Measurements from ENCODE around the gene MARS2.
"Not testable (repeated sequence)": the region's sequence is repeated elsewhere in the genome, so short reads cannot be mapped to it uniquely, and the experiment has no call there.

The MARS2 gene

GRCh38 chr2:197705121-197705911 lies at the start of gene MARS2:
Gene MARS2 (plus strand): TSS chr2:197705369. CDS start chr2:197705406, 37 bp downstream.
- DNase-seq (ENCODE audit: low read depth in 2 of 2): peak; percentile 91 to 92

DNA sequence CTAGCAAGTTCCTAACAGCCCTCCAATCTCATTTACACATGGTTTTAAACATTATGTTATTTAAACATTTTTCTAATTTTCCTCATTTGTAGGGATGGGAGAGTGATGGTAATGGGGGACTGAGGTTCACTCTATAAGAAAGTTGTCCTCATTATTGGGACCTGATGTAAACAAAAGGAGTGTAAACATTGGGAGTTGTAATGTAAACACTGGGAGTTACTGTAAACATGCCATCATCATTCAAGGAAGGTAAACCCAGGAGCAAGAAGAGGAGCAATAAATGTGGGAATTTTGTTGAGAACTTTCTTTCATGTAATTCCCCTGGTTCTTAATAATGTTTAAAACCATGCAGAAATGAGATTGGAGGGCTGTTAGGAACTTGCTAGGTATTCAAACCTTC lies 47.6 kb upstream of the MARS2 start:
- no peak for DNase-seq (ENCODE audit: low read depth in 2 of 2)

DNA sequence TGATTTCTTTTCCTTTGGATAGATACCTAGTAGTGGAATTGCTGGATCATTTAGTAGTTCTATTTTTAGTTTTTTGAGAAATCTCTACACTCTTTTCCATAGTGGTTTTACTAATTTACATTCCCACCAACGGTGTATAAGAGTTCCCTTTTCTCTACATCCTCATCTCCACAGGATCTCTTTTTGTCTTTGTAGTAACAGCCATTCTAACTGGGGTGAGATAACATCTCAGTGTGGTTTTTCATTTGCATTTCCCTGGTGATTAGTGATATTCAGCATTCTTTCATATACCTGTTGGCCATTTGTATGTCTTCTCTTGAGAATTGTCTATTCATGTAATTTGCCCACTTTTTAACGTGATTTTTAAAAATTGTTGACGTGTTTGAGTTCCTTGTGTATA lies 43.5 kb upstream of the MARS2 start:
- DNase-seq (ENCODE audit: low read depth in 2 of 2): no peak

GRCh38 chr2:197666277-197666676 lies 38.9 kb upstream of the MARS2 start:
- DNase-seq (ENCODE audit: low read depth in 2 of 2): no peak

DNA sequence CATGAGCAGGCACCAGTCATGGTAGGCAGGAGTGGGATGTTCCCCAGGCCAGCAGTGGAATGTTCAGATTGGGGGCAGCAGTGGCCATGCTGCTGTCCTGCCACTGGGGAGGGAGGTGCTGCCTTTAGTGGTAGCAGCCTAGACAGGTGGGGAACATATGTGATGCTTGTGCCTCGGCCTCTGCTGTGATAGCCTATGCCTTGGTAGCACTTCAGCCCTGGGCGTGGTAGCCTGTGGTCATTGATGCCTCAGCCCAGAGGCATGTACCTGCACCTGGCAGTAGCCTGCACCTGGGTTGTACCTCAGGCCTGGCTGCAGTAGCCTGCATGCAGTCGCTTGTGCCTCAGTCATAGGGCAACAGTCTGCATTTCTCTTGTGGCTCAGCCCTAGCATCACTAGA lies 36.9 kb upstream of the MARS2 start:
- no peak for DNase-seq (ENCODE audit: low read depth in 2 of 2)

DNA sequence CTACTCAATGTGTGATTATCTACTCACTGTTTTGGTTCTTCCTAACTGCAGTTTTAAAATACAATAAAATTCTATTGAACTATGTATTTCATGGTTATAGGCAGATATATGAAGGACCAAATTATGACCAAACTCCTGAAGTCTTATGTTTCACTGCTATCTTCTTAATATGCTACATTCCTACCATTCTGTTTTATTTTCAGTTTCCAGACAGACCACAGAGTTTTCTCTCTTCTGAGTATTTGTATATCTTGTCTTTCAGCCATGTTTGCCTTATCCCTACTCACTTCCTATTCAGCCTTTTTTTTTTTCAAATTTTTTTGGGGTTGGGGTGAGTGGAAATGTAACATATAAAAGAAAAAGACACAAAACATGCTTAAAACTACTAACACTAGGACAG lies 36.1 kb upstream of the MARS2 start:
- DNase-seq (ENCODE audit: low read depth in 2 of 2): no peak

DNA sequence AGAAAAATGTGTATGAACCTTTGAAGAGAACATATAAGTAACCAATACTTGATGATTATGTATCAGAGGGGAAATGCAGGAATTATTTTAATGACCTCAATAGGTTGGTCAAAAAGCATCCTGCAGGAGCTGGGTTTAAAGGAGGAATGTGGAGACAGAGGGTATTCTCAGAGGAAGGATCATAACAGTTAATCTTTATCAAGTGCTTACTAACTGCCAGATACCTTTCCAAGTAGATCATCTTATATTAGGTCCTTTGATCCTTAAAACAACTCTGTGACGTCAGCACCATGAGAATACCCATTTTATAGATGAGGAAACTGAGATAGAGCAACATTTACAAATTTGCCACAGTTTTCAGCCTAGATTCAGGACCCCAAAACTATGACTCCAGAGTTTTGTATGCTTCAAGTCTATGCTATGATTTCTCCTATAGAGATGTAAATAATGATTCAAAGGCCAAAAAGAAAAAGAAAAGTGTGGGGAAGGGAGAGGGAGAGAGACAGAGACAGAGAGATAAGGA lies 32.7 kb upstream of the MARS2 start:
- DNase-seq (ENCODE audit: low read depth in 2 of 2): no peak

DNA sequence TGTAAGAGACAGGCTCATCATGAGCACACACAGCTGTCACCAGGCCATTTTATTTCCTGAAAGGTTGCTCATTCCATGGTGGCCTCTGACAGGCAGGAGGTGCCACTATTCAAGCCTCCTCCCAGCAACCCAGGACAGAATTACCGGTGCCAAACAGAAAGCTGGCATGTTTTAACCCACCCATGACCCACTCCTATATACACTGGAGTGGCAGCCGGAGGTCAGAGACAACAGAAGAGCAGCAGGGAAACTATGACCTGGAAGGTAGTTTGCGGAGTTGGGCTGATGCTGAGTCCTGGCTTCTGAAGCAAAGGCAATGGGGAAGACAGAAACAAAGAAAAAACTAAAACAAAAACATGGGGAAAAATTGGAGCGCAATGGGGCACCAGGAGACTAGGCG lies 32.1 kb upstream of the MARS2 start:
- DNase-seq (ENCODE audit: low read depth in 2 of 2): no peak

- no peak for DNase-seq (ENCODE audit: low read depth in 2 of 2)
Measured at GRCh38 chr2:197673606-197674005, 31.6 kb upstream of the MARS2 start.

GRCh38 chr2:197674060-197674459 lies 31.1 kb upstream of the MARS2 start:
- no peak for DNase-seq (ENCODE audit: low read depth in 2 of 2)

- no peak for DNase-seq (ENCODE audit: low read depth in 2 of 2)
Measured at GRCh38 chr2:197674591-197674990, 30.6 kb upstream of the MARS2 start.

- no peak for DNase-seq (ENCODE audit: low read depth in 2 of 2)
Measured at GRCh38 chr2:197675246-197675645, 29.9 kb upstream of the MARS2 start, which contains the start of gene RFTN2. Gene RFTN2 (minus strand): TSS chr2:197675587. CDS start chr2:197675458, 129 bp downstream.

DNA sequence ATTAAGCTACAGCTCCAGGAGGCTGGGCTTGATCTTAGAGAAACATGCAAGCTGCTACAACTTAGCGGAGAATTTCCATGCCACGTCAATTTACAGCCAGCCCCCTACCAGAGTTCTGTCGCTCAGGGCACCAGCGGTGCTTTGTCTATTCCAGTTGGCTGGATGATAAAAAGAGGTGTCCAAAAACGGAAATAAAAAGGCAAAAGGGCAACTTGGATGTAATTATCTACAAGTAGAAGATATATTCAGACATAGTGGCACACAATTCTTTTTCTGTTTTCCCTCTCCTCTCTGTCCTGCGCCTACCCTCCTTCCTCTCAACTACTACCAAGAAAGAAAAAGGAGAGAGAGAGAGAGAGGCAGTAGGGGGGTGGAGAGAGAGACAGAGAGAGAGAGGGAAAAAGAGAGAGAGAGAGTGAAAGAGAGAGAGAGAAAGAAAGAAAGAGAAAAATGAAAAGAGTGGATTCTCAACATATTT lies 29.4 kb upstream of the MARS2 start:
- DNase-seq (ENCODE audit: low read depth in 2 of 2): no peak

DNA sequence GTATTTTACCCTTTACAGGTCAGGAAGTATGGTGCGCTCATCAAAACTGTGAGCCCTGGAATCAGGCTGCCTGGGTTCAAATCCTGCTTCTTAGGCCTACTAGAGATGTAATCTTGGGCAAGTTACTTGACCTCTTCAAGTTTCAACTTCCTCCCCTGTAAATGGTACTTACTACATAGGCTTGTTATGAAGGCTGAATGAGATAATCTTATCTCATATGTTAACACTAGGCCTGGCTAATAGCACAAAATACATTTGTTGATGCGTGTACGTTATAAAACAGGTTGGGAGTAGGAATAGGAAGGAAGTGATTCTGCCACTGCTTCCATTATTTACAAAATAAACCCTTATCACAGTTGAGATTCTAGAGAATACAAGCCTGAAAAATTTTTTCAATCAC lies 28.1 kb upstream of the MARS2 start:
- DNase-seq (ENCODE audit: low read depth in 2 of 2): no peak

DNA sequence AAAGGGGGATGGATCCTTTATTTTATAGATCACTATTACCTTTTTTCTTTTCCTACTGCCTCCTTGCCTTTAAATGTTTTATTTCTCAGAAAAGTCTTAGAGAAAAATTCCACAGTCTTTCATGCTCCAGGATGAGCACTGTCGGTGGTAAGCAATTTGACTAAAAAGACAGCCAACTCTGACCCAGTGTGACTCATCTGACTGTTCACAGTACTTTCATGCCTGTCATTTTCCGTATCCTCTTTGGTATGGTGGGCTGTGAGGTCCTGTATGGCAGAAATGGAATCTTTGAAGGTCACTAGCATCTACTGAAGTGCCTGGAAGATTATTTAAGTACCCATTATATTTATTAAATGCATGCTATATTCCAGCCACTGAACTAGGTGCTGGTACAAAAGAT lies 27.7 kb upstream of the MARS2 start:
- DNase-seq (ENCODE audit: low read depth in 2 of 2): no peak

GRCh38 chr2:197695206-197695605 lies 10.0 kb upstream of the MARS2 start:
- not testable (repeated sequence) for DNase-seq (ENCODE audit: low read depth in 2 of 2)

DNA sequence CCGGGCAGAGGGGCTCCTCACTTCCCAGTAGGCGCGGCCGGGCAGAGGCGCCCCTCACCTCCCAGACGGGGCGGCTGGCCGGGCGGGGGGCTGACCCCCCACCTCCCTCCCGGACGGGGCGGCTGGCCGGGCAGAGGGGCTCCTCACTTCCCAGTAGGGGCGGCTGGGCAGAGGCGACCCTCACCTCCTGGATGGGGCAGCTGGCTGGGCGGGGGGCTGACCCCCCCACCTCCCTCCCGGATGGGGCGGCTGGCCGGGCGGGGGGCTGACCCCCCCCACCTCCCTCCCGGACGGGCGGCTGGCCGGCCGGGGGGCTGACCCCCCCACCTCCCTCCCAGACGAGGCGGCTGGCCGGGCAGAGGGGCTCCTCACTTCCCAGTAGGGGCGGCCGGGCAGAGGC lies 9.2 kb upstream of the MARS2 start:
- DNase-seq (ENCODE audit: low read depth in 2 of 2): not testable (repeated sequence)

GRCh38 chr2:197696571-197696970 lies 8.6 kb upstream of the MARS2 start:
- not testable (repeated sequence) for DNase-seq (ENCODE audit: low read depth in 2 of 2)

DNA sequence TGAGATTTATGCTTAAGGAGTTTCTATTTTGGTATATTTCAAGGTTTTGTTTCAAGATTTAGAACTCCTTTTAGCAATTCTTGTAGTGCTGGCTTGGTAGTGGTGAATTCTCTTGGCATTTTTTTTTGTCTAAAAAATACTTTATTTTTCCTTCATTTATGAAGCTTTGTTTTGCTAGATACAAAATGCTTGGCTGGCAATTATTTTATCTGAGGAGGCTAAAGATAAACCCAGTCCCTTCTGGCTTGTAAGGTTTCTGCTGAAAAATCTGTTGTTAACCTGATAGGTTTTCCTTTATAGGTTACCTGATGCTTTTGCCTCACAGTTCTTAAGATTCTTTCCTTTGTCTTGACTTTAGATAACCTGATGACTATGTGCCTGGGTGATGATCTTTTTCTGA lies 5.4 kb upstream of the MARS2 start:
- DNase-seq (ENCODE audit: low read depth in 2 of 2): not testable (repeated sequence)

DNA sequence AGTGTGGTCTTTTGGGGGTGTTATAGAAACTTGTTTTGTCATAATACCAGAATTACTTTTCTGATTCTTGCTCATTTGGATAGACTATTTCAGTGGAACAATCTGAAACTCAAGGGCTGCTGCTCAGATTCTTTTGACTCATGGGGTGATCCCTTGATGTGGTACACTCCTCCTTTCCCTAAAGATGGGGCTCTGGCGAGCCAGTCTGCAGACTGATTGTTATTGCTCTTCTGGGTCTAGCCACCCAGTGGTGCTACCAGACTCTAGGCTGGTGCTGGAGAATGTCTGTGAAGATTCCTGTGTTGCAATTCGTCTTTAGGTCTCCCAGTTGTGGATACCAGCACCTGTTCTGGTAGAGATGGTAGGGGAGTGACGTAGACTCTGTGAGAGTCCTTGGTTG lies 4.2 kb upstream of the MARS2 start:
- no peak for DNase-seq (ENCODE audit: low read depth in 2 of 2)

DNA sequence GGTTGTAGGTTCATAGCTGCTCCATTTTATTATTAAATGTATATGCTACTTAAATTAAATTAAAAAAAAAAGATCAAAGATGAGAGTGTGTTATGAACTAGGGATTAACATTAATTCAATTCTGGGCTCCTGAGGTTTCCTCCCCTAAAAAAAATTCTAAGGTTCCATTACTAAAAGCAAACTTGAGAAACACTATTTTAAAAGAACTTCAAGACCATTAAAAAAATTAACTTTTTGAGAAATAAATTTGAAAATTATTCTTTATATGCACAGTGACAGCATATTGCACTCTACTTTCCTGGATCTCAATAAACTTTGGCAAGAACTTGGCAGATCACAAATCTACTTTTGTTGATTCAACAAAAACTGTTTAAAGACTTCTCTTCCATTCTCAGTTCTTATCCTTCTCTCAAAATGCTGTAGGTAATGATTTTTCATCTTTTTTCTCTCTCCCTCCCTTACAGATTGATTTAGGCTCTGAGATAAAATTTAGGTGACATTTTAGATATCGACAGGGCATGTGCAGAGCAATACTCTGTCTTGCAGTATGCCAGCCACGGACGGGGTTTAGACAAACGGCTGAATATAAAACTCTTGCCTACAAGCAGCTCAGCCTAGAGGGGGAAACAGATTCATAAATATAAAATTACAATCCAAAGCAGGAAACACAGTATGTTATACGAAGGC lies 592 bp upstream of the MARS2 start:
- DNase-seq (ENCODE audit: low read depth in 2 of 2): no peak

DNA sequence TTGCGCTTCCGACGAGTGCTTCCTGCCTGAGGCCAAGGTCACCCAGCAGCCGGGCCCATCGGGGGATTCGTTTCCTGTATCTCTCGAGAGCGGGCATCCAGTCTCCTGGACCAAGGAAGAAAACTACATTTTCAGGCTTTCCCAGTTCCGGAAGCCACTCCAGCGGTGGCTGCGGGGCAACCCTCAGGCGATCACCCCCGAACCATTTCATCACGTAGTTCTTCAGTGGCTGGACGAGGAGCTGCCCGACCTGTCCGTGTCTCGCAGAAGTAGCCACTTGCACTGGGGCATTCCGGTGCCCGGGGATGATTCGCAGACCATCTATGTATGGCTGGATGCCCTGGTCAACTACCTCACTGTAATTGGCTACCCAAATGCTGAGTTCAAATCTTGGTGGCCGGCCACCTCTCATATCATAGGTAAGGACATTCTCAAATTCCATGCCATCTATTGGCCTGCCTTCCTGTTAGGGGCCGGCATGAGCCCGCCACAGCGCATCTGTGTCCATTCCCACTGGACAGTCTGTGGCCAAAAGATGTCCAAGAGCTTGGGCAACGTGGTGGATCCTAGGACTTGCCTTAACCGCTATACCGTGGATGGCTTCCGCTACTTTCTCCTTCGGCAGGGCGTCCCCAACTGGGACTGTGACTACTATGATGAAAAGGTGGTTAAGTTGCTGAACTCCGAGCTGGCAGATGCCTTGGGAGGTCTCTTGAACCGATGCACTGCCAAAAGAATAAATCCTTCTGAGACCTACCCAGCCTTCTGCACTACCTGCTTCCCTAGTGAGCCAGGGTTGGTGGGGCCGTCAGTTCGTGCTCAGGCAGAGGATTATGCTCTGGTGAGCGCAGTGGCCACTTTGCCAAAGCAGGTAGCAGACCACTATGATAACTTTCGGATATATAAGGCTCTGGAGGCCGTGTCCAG lies 1.0 kb downstream of the MARS2 start:
- no peak for DNase-seq (ENCODE audit: low read depth in 2 of 2)
